Neuron (in vitro differentiated cells): ENCODE measurements around the gene ISY1.
"Not testable (repeated sequence)": the region's sequence is repeated elsewhere in the genome, so short reads cannot be mapped to it uniquely, and the experiment has no call there.

Experiments used
- H2AFZ ChIP-seq: one replicate; pipeline ENCODE4 v1.6.1; 2013; ENCODE audit warnings: low read depth, mild to moderate bottlenecking, inconsistent platforms, low read length, moderate library complexity
- H3K27me3 ChIP-seq: one replicate; pipeline ENCODE4 v1.6.1; 2013; ENCODE audit warnings: low read length; ENCODE audit not compliant: insufficient read depth
- H3K36me3 ChIP-seq: one replicate; pipeline ENCODE4 v1.6.1; 2013; ENCODE audit warnings: low read length; ENCODE audit not compliant: insufficient read depth
- H3K4me1 ChIP-seq: one replicate; pipeline ENCODE4 v1.6.1; 2013; ENCODE audit warnings: low read length; ENCODE audit not compliant: insufficient read depth
- H3K4me3 ChIP-seq: 2 replicates; pipeline ENCODE4 v1.5.1; 2013; ENCODE audit warnings: mild to moderate bottlenecking, low read length, moderate library complexity
- H3K9me3 ChIP-seq: one replicate; pipeline ENCODE4 v1.6.1; 2013; ENCODE audit warnings: low read length

Gene ISY1

GRCh38 chr3:129121016-129121791 lies 39.7 kb downstream of the ISY1 start:
- Histone ChIP-seq H3K36me3 (no peaks in the 10 kb centered on the region), H3K27me3 (no peaks in the 10 kb centered on the region), H3K9me3 (no peaks in the 10 kb centered on the region), H3K4me3 (peak overlapping the region; percentile 83), H3K4me1 (peaks cover 27% of the 10 kb centered on the region), H2AFZ (peak overlapping the region; percentile 54)

GRCh38 chr3:129120254-129121004 lies 40.4 kb downstream of the ISY1 start:
- peak overlapping the region; percentile 54 for H2AFZ ChIP-seq
- no peaks in the 10 kb centered on the region for H3K27me3 ChIP-seq
- H3K4me1 ChIP-seq = peaks cover 27% of the 10 kb centered on the region
- peak overlapping the region; percentile 83 for H3K4me3 ChIP-seq
- H3K9me3 ChIP-seq = no peaks in the 10 kb centered on the region
- H3K36me3 ChIP-seq = no peaks in the 10 kb centered on the region

- peaks cover 27% of the 10 kb centered on the region for H3K4me1 ChIP-seq
- H3K36me3 ChIP-seq = no peaks in the 10 kb centered on the region
- no peaks in the 10 kb centered on the region for H3K27me3 ChIP-seq
- peak overlapping the region; percentile 83 for H3K4me3 ChIP-seq
- no peaks in the 10 kb centered on the region for H3K9me3 ChIP-seq
- no peak overlapping the region for H2AFZ ChIP-seq
These were observed 41.3 kb downstream of the ISY1 start for GRCh38 chr3:129119365-129120100.

GRCh38 chr3:129118745-129119144 lies 42.1 kb downstream of the ISY1 start:
- peaks cover 27% of the 10 kb centered on the region for H3K4me1 ChIP-seq
- peak overlapping the region; percentile 83 for H3K4me3 ChIP-seq
- no peaks in the 10 kb centered on the region for H3K36me3 ChIP-seq
- H2AFZ ChIP-seq = no peak overlapping the region
- no peaks in the 10 kb centered on the region for H3K9me3 ChIP-seq
- H3K27me3 ChIP-seq = no peaks in the 10 kb centered on the region

GRCh38 chr3:129117134-129117533 lies 43.7 kb downstream of the ISY1 start:
- H3K36me3 ChIP-seq = no peaks in the 10 kb centered on the region
- no peaks in the 10 kb centered on the region for H3K27me3 ChIP-seq
- H2AFZ ChIP-seq = no peak overlapping the region
- H3K4me1 ChIP-seq = peaks cover 27% of the 10 kb centered on the region
- H3K9me3 ChIP-seq = no peaks in the 10 kb centered on the region
- no peak overlapping the region for H3K4me3 ChIP-seq

GRCh38 chr3:129116482-129116946 lies 44.3 kb downstream of the ISY1 start:
- no peaks in the 10 kb centered on the region for H3K36me3 ChIP-seq
- no peaks in the 10 kb centered on the region for H3K27me3 ChIP-seq
- no peak overlapping the region for H3K4me3 ChIP-seq
- H2AFZ ChIP-seq = no peak overlapping the region
- H3K9me3 ChIP-seq = no peaks in the 10 kb centered on the region
- peaks cover 27% of the 10 kb centered on the region for H3K4me1 ChIP-seq

GRCh38 chr3:129114455-129114854 lies 46.4 kb downstream of the ISY1 start:
- Histone ChIP-seq H3K9me3 (no peaks in the 10 kb centered on the region), H2AFZ (no peak overlapping the region), H3K4me1 (peaks cover 16% of the 10 kb centered on the region), H3K27me3 (no peaks in the 10 kb centered on the region), H3K36me3 (no peaks in the 10 kb centered on the region), H3K4me3 (no peak overlapping the region)

- Histone ChIP-seq H2AFZ (no peak overlapping the region), H3K27me3 (no peaks in the 10 kb centered on the region), H3K36me3 (no peaks in the 10 kb centered on the region), H3K4me3 (no peak overlapping the region), H3K9me3 (no peaks in the 10 kb centered on the region), H3K4me1 (peaks cover 4% of the 10 kb centered on the region)
These were observed 48.4 kb downstream of the ISY1 start for GRCh38 chr3:129112308-129113052.

- H3K36me3 ChIP-seq, H3K4me1 ChIP-seq, H2AFZ ChIP-seq, H3K4me3 ChIP-seq, H3K9me3 ChIP-seq, H3K27me3 ChIP-seq: not testable (repeated sequence)
These were observed 49.6 kb downstream of the ISY1 start for GRCh38 chr3:129111076-129111780.

- Histone ChIP-seq H3K27me3 (no peaks in the 10 kb centered on the region), H3K4me1 (no peaks in the 10 kb centered on the region), H3K9me3 (no peaks in the 10 kb centered on the region), H2AFZ (no peak overlapping the region), H3K36me3 (no peaks in the 10 kb centered on the region), H3K4me3 (no peak overlapping the region)
These were observed 53.1 kb downstream of the ISY1 start for GRCh38 chr3:129107793-129108192.

GRCh38 chr3:129106866-129107565 lies 53.8 kb downstream of the ISY1 start:
- no peaks in the 10 kb centered on the region for H3K36me3 ChIP-seq
- no peaks in the 10 kb centered on the region for H3K27me3 ChIP-seq
- H3K9me3 ChIP-seq = no peaks in the 10 kb centered on the region
- no peak overlapping the region for H3K4me3 ChIP-seq
- H2AFZ ChIP-seq = no peak overlapping the region
- H3K4me1 ChIP-seq = no peaks in the 10 kb centered on the region

GRCh38 chr3:129106320-129106719 lies 54.5 kb downstream of the ISY1 start:
- H2AFZ ChIP-seq = no peak overlapping the region
- H3K4me3 ChIP-seq = no peak overlapping the region
- no peaks in the 10 kb centered on the region for H3K27me3 ChIP-seq
- no peaks in the 10 kb centered on the region for H3K4me1 ChIP-seq
- no peaks in the 10 kb centered on the region for H3K9me3 ChIP-seq
- H3K36me3 ChIP-seq = no peaks in the 10 kb centered on the region
